ENCODE measurements around the gene TIGD1.
"Not testable (repeated sequence)": the region's sequence is repeated elsewhere in the genome, so short reads cannot be mapped to it uniquely, and the experiment has no call there.

Gene TIGD1

DNA sequence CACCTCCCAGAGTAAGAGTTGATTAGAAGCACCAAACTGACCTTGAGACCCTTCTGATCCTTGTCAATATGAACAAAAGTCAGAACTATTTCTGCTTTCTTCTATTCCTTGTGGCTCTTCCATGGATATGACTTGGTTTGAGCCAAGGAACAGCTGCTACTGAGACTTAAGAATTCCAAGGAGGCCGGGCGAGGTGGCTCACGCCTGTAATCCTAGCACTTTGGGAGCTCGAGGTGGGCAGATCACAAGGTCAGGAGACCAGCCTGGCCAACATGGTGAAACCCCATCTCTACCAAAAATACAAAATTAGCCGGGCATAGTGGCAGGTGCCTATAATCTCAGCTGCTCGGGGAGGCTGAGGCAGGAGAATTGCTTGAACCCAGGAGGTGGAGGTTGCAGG is 20.1 kb upstream of the TIGD1 start:
- not testable (repeated sequence) for DNase-seq (ENCODE audit: low read depth)

DNA sequence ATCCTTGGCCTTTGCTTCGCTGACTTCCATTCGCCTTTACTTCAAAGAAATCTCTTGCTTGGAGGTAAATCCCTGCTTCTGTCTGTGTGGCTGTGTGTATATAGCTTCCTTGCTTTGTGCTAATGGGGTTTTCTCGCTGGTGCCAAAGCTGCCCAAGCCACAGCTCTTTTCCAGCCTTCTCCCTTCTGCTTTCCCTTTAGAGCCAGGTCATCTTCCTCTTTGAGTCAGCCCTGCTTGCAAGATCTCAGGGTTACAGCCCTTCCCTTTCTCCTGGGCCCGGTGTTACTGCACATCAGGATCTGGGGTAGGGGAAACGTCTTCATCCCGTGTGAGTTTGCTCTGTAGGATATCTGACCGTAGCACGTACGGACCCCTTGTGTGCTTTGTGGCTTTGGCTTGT is 19.2 kb upstream of the TIGD1 start:
- no peak for DNase-seq (ENCODE audit: low read depth)

DNA sequence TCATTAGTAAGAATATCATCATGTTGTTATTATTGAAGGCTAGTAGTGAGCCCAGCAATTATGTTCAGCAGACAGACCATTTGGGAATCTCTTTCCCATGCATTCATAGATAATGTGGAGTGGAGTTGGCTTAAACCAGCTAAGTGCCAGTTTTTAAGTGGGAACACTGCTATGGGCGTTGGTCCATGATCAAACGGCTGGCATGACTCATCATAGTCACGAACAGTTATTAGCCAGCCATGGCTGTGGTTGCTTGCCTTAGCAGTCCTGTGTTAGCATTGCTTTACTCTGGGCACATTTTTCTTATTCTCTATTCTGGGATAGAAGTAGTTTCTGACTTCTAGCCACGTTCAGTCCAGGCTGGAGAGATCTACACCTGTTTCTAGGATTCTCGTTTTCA is 17.8 kb upstream of the TIGD1 start:
- DNase-seq (ENCODE audit: low read depth) = peak; percentile 69

DNA sequence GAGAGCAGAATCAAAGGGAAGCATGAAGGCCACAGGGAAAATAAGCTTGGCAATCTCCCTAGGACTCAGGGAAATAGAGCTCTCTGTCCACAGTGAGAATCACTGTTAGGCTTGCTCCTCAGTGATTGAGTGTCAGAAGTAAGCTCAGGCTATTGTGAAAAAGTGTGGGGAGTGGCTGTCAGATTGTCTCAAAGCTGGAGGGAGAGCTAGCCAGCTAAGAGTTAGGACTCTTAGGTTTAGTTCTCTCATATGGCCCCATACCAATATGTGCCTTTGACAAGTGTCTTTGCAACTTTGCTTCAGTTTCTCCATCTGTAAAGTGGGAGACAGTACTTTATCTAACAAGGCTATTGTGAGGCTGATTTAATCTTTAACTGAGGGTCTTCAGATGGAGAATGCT is 17.4 kb upstream of the TIGD1 start:
- no peak for DNase-seq (ENCODE audit: low read depth)

DNA sequence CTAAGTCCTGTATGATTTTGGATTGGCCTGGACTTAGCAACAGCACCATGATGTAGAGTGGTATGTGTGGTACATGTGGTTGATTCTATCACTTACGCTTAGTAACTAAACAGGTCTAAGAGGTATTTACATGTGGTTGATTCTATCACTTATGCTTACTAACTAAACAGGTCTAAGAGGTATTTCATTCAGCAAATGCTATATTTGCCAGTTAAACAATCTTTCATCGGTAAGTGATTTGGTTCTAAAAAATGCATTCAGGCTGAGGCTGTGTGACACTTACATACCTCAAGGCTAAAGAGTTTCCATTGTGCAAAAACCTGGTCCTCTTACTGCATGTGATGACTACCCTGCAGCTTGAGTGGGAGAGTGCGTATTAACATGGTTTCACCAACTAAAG is 13.2 kb upstream of the TIGD1 start:
- DNase-seq (ENCODE audit: low read depth) = peak; percentile 58

DNA sequence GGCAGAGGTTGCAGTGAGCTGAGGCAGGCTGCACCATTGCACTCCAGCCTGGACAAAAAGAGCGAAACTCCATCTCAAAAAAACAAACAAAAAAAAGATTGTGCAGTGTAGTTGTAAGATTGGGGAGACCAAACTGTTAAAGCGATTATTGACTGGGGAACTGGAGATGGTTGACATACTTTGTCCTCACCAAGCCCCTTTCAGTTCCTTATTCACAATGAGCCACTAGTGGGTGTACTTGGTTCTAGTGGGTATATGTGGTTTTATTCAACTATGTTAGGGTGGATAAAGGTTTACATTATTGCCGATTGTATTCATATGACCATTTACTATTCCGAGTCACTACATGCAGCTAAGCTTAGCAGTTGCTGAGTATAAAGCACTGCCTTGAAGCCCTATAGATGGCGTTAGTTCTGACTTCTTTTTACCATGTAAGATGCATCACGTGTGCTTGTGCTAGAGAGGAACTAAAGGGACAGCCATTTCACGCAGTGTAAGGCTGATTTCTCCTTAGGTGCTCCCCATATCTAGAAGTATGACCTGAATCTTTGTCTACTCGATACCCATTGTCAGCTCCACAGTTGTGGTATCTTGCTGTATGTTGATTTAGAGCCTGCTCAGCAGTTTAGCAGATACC is 12.3 kb upstream of the TIGD1 start:
- no peak for DNase-seq (ENCODE audit: low read depth)

DNA sequence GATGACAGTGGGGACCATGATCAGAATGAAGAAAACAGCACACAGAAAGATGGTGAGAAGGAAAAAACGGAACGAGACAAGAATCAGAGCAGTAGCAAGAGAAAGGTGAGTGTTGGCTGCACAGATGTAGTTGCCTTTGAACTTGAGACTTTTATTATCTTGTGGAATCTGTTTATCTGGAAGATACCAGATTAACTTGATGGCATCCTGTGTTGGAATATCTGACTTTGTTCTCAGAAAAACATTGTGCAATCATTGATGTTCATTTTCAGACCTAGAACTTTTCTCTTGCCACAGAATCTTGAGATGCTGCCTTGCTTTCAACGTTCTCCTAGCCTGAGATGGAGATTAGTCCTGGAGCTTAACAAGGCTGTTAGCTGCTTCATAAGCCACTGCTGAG is 6.1 kb upstream of the TIGD1 start:
- DNase-seq (ENCODE audit: low read depth) = peak; percentile 57

DNA sequence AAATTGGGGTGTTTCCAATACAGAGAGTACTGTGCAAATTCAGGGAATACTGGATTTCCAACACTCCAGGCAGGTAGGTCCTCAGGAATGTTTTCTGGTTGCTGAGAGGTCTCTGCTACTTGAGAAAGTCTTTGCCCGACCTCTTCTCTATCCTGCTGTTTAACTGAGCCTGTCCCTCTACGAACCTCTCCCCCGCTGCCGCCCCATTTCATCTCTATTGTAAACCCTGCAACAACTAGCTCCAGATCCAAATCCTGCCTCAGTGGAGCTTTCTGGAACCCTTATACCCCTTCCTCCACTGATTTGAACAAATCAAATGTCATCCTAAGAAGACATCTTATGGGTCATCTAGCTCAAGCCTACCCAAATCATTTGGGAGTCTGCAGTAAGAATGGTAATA is 1.4 kb upstream of the TIGD1 start:
- no peak for DNase-seq (ENCODE audit: low read depth)

DNA sequence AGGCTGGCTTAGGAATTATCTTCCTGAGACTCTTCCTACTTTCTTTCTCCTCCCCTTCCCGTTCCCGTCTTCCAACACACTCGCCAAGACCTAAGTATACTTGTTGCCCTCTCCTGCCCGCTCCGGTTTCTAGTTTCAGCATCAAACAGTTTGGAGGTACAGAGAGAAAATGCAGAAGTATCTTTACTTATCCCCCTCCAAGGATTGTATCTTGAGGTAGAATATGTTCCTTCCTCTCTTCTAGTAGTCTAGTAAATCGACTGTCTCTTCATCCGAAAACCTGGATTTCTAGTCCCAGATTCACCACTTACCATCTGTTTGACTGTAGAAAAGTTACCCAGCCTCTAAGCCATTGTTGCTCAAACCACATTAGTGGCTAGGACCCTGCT is 887 bp upstream of the TIGD1 start:
- no peak for DNase-seq (ENCODE audit: low read depth)

DNA sequence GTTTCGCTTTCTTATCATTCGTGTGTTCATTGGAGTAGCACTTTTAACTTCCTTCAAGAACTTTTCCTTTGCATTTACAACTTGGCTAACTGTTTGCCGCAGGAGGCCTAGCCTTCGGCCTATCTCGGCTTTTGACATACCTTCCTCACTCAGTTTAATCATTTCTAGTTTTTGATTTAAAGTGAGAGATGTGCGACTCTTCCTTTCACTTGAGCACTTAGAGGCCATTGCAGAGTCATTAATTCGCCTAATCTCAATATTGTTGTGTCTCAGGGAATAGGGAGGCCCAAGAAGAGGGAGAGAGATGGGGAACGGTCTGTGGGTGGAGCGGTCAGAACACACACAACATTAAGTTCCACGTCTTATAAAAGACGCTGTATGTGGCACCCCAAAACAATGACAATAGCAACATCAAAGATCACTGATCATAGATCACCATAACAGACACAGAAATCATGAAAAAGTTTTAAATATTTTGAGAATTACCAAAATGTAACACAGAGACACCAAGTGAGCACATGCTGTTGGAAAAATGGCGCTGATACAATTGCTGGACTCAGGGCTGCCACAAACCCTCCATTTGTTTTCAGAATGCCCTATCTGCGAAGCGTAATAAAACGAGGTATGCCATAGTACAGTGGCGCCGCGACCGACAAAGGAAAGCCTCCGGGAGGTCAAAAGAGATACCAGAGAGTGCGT is 553 bp downstream of the TIGD1 start:
- no peak for DNase-seq (ENCODE audit: low read depth)

DNA sequence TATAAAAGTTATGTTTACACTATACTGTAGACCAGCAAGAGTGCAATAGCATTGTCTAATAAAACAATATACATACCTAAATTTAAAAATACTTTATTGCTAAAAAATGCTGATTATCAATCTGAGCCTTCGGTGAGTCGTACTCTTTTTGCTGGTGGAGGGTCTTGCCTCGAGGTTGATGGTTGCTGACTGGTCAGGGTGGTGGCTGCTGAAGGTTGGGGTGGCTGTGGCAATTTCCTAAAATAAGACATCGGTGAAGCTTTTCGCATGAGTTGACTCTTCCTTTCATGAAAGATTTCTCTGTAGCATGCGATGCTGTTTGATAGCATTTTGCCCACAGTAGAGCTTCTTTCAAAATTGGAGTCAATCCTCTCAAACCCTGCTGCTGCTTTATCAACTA is 2.4 kb downstream of the TIGD1 start:
- no peak for DNase-seq (ENCODE audit: low read depth)

DNA sequence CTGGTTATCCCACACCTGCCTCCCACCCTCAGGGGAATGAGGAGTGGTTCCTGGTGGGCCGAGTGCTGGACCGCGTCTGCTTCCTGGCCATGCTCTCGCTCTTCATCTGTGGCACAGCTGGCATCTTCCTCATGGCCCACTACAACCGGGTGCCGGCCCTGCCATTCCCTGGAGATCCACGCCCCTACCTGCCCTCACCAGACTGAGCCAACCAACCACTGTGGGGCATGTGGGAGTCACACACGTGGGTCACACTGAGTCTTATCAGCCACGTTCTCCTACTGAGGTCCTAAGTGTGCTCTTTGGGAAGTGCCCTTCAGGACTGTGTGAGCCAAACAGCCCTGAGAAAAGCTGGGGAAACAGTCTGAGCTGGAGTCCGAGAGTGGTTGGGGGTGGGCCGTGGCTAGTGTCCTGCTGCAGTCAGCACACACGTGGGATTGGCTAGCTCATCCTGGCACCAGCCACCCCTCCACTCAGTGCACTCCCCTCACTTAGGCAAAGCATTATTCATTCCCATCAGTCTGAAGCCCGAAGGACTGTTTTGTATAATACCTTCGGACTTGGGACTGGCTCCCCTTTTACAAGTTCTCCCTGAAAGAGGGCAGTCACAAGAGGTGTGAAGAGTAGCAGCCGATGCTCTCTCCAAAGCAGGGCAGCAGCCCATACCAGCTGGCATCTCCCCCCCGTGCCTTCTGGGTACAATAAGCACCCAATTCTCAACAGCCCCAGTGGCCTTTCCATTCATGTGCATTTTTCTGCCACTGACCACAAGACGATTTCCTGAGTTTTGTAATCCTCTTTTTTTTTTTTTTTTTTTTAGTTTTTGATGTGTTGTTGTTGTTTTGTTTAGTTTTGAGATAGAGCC is 4.6 kb downstream of the TIGD1 start:
- DNase-seq (ENCODE audit: low read depth) = no peak

DNA sequence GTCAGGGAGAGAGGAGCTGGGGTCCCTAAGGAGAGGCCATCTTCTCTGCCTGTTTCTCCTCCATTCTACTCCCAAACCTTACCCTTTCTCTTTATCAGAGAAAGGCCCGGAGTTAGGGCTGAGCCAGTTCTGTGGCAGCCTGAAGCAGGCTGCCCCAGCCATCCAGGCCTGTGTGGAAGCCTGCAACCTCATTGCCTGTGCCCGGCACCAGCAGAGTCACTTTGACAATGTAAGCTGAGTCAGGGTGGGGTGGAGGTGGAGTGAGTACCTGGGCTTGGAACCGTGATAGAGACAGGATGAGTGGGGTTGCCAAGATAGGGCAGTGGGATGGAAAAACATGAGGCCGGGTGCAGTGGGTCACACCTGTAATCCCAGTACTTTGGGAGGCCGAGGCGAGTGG is 5.7 kb downstream of the TIGD1 start:
- DNase-seq (ENCODE audit: low read depth) = no peak

DNA sequence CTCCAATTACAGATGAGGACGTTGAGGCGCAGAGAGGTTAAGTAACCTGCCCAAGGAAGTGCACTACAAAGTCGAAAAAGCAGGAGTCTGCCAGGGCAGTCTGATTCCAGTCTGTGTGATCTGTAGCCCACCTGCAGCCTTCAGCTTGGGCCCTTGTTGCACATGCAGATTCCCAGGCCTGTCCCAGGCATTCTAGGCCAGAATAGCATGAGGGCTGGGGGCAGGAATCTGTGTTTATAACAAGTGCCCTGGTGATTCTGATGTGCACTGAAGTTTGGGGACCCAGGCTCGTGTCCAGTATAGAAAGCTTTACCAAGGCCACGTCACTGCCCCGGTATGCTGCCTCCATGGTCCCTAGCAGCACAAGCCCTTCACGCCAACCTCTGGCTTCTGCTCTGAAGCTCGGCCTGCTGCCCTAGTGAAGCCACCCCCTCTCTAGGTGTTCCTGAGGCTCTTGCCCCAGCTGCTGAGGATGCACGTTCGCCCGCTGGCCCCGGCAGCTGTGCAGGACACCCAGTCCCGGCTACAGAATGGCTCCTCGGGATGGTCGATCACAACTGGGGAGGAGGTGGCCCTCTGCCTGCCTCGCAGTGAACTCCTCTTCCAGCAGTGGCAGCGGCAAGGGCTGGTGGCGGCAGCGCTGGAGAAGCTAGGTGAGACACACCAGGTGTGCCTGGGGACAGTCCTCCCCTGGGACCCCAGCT is 6.3 kb downstream of the TIGD1 start:
- no peak for DNase-seq (ENCODE audit: low read depth)

DNA sequence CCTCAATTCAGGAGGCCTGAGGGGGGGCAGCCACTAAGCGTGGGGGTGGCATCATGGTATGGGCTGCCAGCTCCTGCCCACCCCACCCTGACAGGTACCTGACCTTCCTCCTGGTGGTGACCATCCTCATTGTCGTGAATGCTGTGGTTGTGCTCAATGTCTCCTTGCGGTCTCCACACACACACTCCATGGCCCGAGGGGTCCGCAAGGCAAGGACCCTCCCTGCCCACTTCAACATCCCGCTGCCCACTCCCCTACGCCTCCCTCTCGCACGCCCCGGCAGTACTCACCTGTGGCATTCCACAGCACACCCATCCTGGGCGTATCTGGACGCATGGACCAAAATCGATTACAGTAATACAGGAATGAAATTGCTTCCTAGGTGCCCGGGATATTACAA is 6.9 kb downstream of the TIGD1 start:
- no peak for DNase-seq (ENCODE audit: low read depth)

DNA sequence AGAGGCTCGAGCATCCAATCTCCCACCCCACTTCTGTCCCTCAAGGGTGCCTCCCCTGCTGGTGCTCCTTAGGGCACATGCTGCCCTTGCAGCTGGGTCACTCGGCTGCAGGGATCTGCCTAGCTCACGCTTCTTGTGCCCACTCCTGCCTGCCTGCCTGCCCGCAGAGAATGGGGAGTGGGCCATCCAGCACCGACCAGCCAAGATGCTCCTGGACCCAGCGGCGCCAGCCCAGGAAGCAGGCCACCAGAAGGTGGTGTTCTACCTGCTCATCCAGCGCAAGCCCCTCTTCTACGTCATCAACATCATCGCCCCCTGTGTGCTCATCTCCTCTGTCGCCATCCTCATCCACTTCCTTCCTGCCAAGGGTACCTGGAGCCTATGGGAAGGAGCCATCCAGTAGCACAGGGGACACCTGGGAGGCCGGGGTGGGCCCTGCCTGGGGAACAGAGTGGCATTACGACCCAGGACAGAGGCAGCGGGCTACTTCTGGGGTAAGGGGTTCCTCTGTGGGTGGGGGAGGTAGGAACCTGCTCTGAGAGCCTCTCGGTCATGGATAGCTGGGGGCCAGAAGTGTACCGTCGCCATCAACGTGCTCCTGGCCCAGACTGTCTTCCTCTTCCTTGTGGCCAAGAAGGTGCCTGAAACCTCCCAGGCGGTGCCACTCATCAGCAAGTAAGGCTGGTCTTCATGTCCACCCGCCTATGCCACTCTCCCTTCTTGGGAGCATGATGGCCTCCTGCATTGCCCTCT is 7.5 kb downstream of the TIGD1 start:
- DNase-seq (ENCODE audit: low read depth) = no peak

DNA sequence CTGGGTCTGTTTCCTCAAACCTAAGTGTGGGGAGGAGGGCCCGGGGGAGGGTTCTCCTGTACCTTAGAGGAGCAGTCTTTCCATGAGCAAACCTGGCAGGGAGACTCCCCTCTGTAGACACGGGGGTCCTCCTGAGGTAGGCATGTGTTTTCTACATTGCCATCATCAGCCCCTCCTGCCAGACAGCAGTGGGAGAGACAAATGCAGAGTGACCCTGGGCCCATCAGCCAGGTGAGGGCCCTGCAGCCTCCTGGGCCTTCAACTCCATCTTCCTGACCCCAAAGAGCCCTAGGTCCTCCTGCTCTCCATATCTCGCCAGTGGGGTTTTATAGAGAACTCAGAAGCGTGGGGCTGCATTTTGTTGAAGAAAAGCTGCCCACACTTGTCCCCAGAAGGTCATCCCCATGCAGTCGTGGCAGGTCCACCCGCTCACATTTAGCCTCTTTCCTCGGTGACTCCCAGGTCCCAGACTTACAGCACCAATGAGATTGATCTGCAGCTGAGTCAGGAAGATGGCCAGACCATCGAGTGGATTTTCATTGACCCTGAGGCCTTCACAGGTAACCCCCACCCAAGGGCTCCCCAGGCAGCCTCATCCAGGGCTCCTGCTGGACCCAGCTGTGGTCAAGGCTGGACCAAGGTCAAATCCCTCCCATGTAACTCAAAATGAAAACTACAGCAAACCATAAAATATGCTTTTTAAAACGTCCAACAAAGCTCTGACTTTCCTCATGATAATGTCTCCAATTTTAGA is 8.2 kb downstream of the TIGD1 start:
- DNase-seq (ENCODE audit: low read depth) = no peak

DNA sequence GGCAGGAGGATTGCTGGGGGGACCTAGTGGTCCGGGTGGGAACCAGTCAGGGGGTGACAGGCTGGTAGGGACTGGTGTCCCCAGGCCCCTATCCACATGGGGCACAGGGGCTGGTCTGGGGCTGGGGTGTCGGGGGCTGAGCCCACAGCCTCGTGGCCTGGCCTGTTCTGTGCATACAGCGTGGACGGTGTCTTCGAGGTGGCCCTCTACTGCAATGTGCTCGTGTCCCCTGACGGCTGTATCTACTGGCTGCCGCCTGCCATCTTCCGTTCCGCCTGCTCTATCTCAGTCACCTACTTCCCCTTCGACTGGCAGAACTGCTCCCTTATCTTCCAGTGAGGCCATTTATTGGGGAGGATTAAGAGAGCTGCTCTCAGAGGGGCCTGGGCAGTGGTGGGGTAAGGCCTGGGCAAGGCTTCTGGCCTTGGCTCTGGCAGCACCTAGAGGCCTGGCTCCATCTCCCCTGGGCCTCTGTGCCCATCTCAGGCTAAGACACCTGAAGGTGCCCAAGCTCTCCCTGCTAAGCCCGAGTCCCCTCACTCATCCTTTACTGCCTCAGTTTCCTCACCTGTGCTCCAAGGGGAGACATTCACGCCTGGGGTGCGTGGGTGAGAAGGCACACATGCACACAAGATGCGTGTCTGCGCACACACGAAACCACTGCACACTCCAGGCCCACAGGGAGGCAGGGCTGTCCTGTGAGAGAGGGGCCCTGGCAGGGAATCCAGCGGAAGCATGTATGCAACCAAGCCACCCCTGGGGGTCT is 9.0 kb downstream of the TIGD1 start:
- DNase-seq (ENCODE audit: low read depth) = no peak

DNA sequence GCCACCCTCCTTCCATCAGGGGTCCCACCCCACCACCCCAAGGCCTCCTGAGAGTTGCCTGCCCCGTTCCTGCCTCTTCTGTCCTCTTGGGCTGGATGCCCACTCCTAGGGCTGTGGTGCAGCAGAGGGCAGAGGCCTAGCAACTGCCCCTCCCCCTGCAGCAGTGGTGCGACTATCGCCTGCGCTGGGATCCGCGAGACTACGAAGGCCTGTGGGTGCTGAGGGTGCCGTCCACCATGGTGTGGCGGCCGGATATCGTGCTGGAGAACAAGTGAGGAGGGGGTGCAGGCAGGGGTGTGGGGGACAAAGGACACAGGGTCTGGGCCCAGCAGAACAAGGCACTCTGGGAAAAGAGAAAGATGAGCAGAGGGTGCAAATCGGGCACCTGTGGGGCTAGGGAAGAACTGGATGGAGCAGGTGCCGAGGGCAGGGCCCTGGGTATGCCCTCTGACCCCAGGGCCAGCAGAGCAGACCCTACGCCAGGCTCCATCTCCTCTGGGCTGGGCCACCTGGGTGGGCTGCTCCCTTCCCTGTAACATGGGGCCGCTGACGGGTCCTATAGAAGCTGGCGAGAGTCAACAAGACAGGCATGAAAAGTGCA is 9.8 kb downstream of the TIGD1 start:
- no peak for DNase-seq (ENCODE audit: low read depth)

Data from iris pigment epithelial cell (primary cell).